Fibroblast of pulmonary artery (primary cell): ENCODE results near the gene AOC2.
"Not testable (repeated sequence)": the region's sequence is repeated elsewhere in the genome, so short reads cannot be mapped to it uniquely, and the experiment has no call there.

ENCODE experiments used
- DNase-seq: peaks from one replicate; pipeline ENCODE4 v3.0.0-alpha.2; 2010; ENCODE audit warnings: low read depth
- H3K4me3 ChIP-seq: replicated peaks from 2 replicates; pipeline ENCODE4 v1.5.1; 2011; ENCODE audit warnings: low read depth, mild to moderate bottlenecking, control low read depth, low read length, moderate library complexity
- CTCF ChIP-seq: IDR thresholded peaks from 2 replicates; pipeline ENCODE4 v1.5.1; 2011; ENCODE audit warnings: mild to moderate bottlenecking, control low read depth, low read length, inconsistent platforms; ENCODE audit errors: missing control alignments

AOC2 gene

GRCh38 chr17:42872251-42872965 is 28.0 kb downstream of the AOC2 start:
- no peak for DNase-seq
- TF ChIP-seq CTCF, result no peak
- no peak overlapping the region for H3K4me3 ChIP-seq

GRCh38 chr17:42873315-42873714 is 28.9 kb downstream of the AOC2 start:
- no peak overlapping the region for H3K4me3 ChIP-seq
- no peak for TF ChIP-seq CTCF
- no peak for DNase-seq

GRCh38 chr17:42873932-42874695 is 29.7 kb downstream of the AOC2 start:
- not testable (repeated sequence) for DNase-seq, H3K4me3 ChIP-seq

- TF ChIP-seq CTCF, result no peak
- no peak for DNase-seq
- H3K4me3 ChIP-seq, result no peak overlapping the region
Measured at GRCh38 chr17:42877037-42877436, 32.7 kb downstream of the AOC2 start.

- TF ChIP-seq CTCF, result no peak
- H3K4me3 ChIP-seq, result no peak overlapping the region
- no peak for DNase-seq
Measured at GRCh38 chr17:42878123-42878880, 33.9 kb downstream of the AOC2 start.

- H3K4me3 ChIP-seq, result no peak overlapping the region
- DNase-seq, result no peak
- no peak for TF ChIP-seq CTCF
Measured at GRCh38 chr17:42878924-42879595, 34.7 kb downstream of the AOC2 start.

GRCh38 chr17:42879596-42879985 is 35.2 kb downstream of the AOC2 start:
- DNase-seq, result peak; percentile 11
- H3K4me3 ChIP-seq, result no peak overlapping the region
- no peak for TF ChIP-seq CTCF
